Uterus (tissue), 2 donors: ENCODE measurements around the gene DCDC2.

Source experiments
- POLR2A ChIP-seq, 2 donors: fragments of 450-650 bp; IDR thresholded peaks; one replicate each; pipeline ENCODE4 v1.6.1; 2016; ENCODE audit warnings: antibody characterized with exemption in 2 of 2, mild to moderate bottlenecking in 1 of 2, moderate library complexity in 1 of 2
- TF ChIP-seq, protein P1 (sequence below), 4 experiments: fragments of 200-600 bp in 2 of 4; fragments of 450-650 bp in 2 of 4; sonication (generic) in 2 of 4; IDR thresholded peaks; one replicate each; pipeline ENCODE4 v1.5.1; 2016 to 2019; ENCODE audit warnings: antibody characterized with exemption in 4 of 4, mild to moderate bottlenecking in 2 of 4, moderate library complexity in 1 of 4

DNA sequence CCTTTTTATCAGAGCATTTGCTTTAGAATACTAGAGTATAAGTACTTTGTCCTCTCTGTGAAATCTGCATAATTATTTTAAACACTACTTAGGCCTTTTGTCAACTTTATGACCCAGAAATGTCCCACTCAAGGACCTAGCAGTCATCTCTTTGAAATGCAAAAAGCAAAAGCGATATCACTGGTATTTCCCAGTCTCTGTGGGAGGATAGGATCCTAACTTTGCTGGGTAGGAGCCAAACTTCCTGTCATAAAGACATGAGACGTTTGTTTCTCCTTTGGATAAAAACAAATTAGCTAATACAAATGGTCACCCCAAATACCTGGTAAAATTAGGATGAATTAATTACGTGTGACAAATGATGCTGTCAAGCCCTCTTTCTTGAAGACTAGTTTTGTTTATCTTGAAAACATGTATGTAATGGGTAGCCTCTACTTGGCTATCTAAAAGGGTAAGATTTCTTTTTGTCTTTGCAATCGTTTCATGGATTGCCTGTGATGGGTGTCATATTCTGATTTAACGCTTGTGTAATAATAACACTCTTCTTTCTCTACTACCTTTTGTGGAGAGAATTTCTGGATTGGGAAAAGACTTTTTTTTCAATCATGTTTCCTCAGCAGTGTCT is 36.2 kb downstream of the DCDC2 start:
- TF ChIP-seq, protein P1, sequence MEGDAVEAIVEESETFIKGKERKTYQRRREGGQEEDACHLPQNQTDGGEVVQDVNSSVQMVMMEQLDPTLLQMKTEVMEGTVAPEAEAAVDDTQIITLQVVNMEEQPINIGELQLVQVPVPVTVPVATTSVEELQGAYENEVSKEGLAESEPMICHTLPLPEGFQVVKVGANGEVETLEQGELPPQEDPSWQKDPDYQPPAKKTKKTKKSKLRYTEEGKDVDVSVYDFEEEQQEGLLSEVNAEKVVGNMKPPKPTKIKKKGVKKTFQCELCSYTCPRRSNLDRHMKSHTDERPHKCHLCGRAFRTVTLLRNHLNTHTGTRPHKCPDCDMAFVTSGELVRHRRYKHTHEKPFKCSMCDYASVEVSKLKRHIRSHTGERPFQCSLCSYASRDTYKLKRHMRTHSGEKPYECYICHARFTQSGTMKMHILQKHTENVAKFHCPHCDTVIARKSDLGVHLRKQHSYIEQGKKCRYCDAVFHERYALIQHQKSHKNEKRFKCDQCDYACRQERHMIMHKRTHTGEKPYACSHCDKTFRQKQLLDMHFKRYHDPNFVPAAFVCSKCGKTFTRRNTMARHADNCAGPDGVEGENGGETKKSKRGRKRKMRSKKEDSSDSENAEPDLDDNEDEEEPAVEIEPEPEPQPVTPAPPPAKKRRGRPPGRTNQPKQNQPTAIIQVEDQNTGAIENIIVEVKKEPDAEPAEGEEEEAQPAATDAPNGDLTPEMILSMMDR (IDR thresholded peaks at IDR 0.05): no peak
- TF ChIP-seq POLR2A (IDR thresholded peaks at IDR 0.05): no peak
